ENCODE data around the gene CELA3B. TPM values are rescaled to one million over a fixed set of nuclear protein-coding genes. Genes with fewer than 3 reads are reported as not detected.
A peak's percentile ranks its signal among the peaks of the same experiment; 100 is the strongest.
"Not testable (repeated sequence)": the region's sequence is repeated elsewhere in the genome, so short reads cannot be mapped to it uniquely, and the experiment has no call there.

The CELA3B gene
- polyA plus RNA-seq, 3 donors from 2014 or later, result not detected

- H3K4me1 Mint-ChIP-seq; H3K4me3 Mint-ChIP-seq; H3K27ac Mint-ChIP-seq; DNase-seq; H3K9me3 Mint-ChIP-seq; H3K27me3 Mint-ChIP-seq (ENCODE audit: low read depth in 3 of 3); H3K36me3 Mint-ChIP-seq: not testable (repeated sequence)
Observed at GRCh38 chr1:21999645-22000044, 22.8 kb downstream of the CELA3B start.

- no peak within 1 kb of the TSS for H3K4me3 Mint-ChIP-seq
- H3K36me3 Mint-ChIP-seq, result no peaks in the 10 kb centered on the region
- DNase-seq, result no peak
- H3K27me3 Mint-ChIP-seq (ENCODE audit: low read depth in 3 of 3), result peaks cover 0 to 3% (median 2%) of the 10 kb centered on the region in 3 donors
- no peaks in the 10 kb centered on the region for H3K9me3 Mint-ChIP-seq
- no peaks in the 10 kb centered on the region for H3K4me1 Mint-ChIP-seq
- H3K27ac Mint-ChIP-seq, result no peak within 1 kb of the TSS
Observed at GRCh38 chr1:22001409-22001808, 24.6 kb downstream of the CELA3B start, which contains the start of gene CELA3A. Gene CELA3A (plus strand): TSS chr1:22001657. CDS start chr1:22001675, 18 bp downstream.

GRCh38 chr1:22002461-22002860, 25.6 kb downstream of the CELA3B start:
- not testable (repeated sequence) for H3K9me3 Mint-ChIP-seq; DNase-seq; H3K4me3 Mint-ChIP-seq; H3K27ac Mint-ChIP-seq; H3K4me1 Mint-ChIP-seq; H3K36me3 Mint-ChIP-seq; H3K27me3 Mint-ChIP-seq (ENCODE audit: low read depth in 3 of 3)

- H3K4me3 Mint-ChIP-seq, result not testable (repeated sequence)
Observed at GRCh38 chr1:22002875-22003274, 26.1 kb downstream of the CELA3B start.

GRCh38 chr1:22003959-22004358, 27.1 kb downstream of the CELA3B start:
- not testable (repeated sequence) for H3K36me3 Mint-ChIP-seq; H3K9me3 Mint-ChIP-seq; H3K4me1 Mint-ChIP-seq; H3K27me3 Mint-ChIP-seq (ENCODE audit: low read depth in 3 of 3); DNase-seq; H3K27ac Mint-ChIP-seq; H3K4me3 Mint-ChIP-seq

More at GRCh38 chr1:22002875-22003274, 26.1 kb downstream of the CELA3B start:
- not testable (repeated sequence) for H3K27me3 Mint-ChIP-seq (ENCODE audit: low read depth in 3 of 3); H3K4me1 Mint-ChIP-seq; H3K36me3 Mint-ChIP-seq; DNase-seq; H3K27ac Mint-ChIP-seq; H3K9me3 Mint-ChIP-seq

- not testable (repeated sequence) for H3K27ac Mint-ChIP-seq; H3K27me3 Mint-ChIP-seq (ENCODE audit: low read depth in 3 of 3); H3K9me3 Mint-ChIP-seq; H3K36me3 Mint-ChIP-seq; H3K4me3 Mint-ChIP-seq; H3K4me1 Mint-ChIP-seq
- DNase-seq, result peak in 1 of 3 donors; percentile 14
Observed at GRCh38 chr1:22005261-22006149, 28.7 kb downstream of the CELA3B start.

GRCh38 chr1:22006736-22007135, 29.9 kb downstream of the CELA3B start:
- not testable (repeated sequence) for H3K27ac Mint-ChIP-seq; H3K9me3 Mint-ChIP-seq; H3K4me3 Mint-ChIP-seq; H3K27me3 Mint-ChIP-seq (ENCODE audit: low read depth in 3 of 3); DNase-seq; H3K4me1 Mint-ChIP-seq; H3K36me3 Mint-ChIP-seq

GRCh38 chr1:22007262-22007661, 30.4 kb downstream of the CELA3B start:
- H3K9me3 Mint-ChIP-seq; DNase-seq; H3K27me3 Mint-ChIP-seq (ENCODE audit: low read depth in 3 of 3); H3K4me3 Mint-ChIP-seq; H3K27ac Mint-ChIP-seq; H3K36me3 Mint-ChIP-seq; H3K4me1 Mint-ChIP-seq: not testable (repeated sequence)

- not testable (repeated sequence) for H3K36me3 Mint-ChIP-seq; H3K27ac Mint-ChIP-seq; H3K4me1 Mint-ChIP-seq; DNase-seq; H3K4me3 Mint-ChIP-seq; H3K27me3 Mint-ChIP-seq (ENCODE audit: low read depth in 3 of 3); H3K9me3 Mint-ChIP-seq
Observed at GRCh38 chr1:22009566-22009965, 32.7 kb downstream of the CELA3B start.

- H3K4me3 Mint-ChIP-seq; H3K9me3 Mint-ChIP-seq; H3K27ac Mint-ChIP-seq; H3K4me1 Mint-ChIP-seq; H3K27me3 Mint-ChIP-seq (ENCODE audit: low read depth in 3 of 3); DNase-seq; H3K36me3 Mint-ChIP-seq: not testable (repeated sequence)
Observed at GRCh38 chr1:22012752-22013151, 35.9 kb downstream of the CELA3B start.

- H3K4me3 Mint-ChIP-seq; DNase-seq; H3K36me3 Mint-ChIP-seq; H3K27ac Mint-ChIP-seq; H3K27me3 Mint-ChIP-seq (ENCODE audit: low read depth in 3 of 3); H3K9me3 Mint-ChIP-seq: not testable (repeated sequence)
- H3K4me1 Mint-ChIP-seq, result peaks cover 15% of the 10 kb centered on the region in 2 donors
Observed at GRCh38 chr1:22014575-22015206, 37.9 kb downstream of the CELA3B start.

GRCh38 chr1:22018583-22019559, 42.0 kb downstream of the CELA3B start:
- H3K27ac Mint-ChIP-seq, result peak overlapping the region; percentile 26 to 95 (median 90)
- peak overlapping the region in 3 of 5 donors; percentile 75 to 82 (median 75) for H3K4me3 Mint-ChIP-seq
- peak; percentile 28 to 67 (median 35) for DNase-seq
- peaks cover 0 to 4% (median 4%) of the 10 kb centered on the region in 3 donors for H3K27me3 Mint-ChIP-seq (ENCODE audit: low read depth in 3 of 3)
- H3K9me3 Mint-ChIP-seq, result no peaks in the 10 kb centered on the region
- no peaks in the 10 kb centered on the region for H3K36me3 Mint-ChIP-seq
- peaks cover 25 to 33% of the 10 kb centered on the region in 2 donors for H3K4me1 Mint-ChIP-seq

GRCh38 chr1:22021061-22021460, 44.2 kb downstream of the CELA3B start:
- Mint-ChIP-seq H3K9me3 (no peaks in the 10 kb centered on the region), H3K4me3 (no peak overlapping the region), H3K27ac (no peak overlapping the region), H3K27me3 (ENCODE audit: low read depth in 3 of 3) (peaks cover 6 to 8% (median 6%) of the 10 kb centered on the region in 3 donors), H3K4me1 (peaks cover 44 to 49% of the 10 kb centered on the region in 2 donors), H3K36me3 (peaks cover 0 to 3% (median 0%) of the 10 kb centered on the region in 3 donors)
- no peak for DNase-seq
